HG02642 (cell line): ENCODE data around the gene GTF3C5.
"Not testable (repeated sequence)": the region's sequence is repeated elsewhere in the genome, so short reads cannot be mapped to it uniquely, and the experiment has no call there.

Experiments
- ATAC-seq: cut with Tn5 transposase; IDR thresholded peaks from one replicate; pipeline ENCODE4 v1.9.1; 2021; ENCODE audit warnings: mild to moderate bottlenecking; ENCODE audit not compliant: unreplicated experiment, poor library complexity

Gene GTF3C5

DNA sequence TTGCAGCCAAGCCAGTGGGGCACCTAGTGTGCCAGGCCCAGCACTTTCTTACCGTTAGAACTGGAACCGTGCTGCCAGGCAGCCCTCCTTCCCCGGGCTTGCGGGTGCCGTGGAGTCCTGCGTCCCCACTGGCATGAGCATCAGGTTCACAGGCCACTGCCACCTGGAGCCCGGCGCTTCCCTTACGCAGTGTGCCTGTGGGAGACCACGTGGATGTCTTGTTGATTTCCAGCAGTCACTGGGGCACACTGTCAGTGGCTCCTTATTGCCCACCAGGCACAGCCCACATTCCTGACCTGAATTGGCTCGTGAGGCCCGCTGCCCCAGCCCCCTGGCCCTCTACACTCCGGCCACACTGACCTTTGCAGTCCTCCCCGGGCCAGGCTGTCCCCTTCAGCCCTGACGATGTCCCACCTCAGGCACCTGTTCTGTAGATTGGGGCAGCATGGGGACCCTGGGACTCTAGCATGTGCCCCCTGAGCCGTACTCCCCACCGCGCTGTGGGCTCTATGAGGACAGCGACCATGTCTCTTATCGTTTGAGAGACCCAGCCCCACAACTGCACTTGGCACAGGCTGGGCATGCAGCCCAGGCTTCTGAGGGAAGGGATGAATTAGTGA, 20.6 kb downstream of the GTF3C5 start:
- ATAC-seq = no peak

DNA sequence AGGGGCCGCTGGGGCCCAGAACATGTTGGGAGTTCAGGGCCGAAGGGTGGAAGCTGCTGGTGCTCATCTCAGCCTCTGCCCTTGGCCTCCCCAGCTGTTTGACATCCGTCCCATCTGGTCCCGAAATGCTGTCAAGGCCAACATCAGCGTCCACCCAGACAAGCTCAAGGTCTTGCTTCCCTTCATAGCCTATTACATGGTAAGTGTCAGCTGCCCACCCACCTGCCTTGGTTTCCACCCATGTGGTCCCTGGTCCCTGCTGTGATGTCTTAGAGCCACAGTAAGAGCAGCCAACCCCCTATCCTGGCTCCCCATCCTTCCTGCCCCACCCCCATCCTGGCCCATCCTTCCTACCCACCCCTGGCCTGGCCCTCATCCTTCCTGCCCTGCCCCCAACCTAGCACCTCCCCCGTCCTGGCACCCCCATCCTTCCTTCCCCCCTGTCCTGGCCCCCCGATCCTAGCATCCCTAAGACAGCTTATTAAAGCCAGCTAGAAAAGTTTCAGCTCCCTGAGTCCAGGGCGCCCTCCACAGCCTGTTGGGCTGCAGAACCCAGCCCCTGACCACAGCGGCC, 21.3 kb downstream of the GTF3C5 start:
- no peak for ATAC-seq

DNA sequence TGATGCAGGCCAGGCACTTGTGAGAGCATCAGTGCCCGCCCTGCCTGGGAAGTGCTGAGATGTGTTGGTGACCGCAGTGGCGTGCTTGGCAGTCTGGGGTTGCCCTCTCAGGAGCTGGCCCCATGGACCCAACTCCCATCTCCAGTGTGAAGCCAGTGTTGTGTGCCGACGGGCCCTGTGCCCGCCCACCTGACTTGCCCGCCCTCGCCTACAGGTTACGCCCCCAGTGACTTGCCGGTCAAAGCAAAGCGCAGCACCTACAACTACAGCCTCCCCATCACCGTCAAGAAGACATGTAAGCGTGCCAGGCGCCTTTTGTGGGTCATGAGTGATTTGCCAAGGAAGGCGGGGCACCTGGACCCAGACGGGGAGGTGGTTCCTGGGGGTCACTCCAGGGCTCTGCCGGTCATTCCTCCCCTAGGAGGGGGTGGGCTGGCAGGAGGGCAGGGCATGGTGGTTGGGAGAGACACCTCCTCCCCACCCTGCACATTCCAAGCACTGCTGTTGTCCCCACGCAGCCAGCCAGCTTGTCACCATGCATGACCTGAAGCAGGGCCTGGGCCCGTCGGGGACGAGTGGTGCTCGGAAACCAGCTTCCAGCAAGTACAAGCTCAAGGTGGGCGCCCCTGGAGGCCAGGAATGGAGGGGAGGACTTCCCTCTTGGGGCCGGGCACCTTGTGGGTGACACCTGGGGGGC, 23.5 kb downstream of the GTF3C5 start:
- ATAC-seq = no peak

DNA sequence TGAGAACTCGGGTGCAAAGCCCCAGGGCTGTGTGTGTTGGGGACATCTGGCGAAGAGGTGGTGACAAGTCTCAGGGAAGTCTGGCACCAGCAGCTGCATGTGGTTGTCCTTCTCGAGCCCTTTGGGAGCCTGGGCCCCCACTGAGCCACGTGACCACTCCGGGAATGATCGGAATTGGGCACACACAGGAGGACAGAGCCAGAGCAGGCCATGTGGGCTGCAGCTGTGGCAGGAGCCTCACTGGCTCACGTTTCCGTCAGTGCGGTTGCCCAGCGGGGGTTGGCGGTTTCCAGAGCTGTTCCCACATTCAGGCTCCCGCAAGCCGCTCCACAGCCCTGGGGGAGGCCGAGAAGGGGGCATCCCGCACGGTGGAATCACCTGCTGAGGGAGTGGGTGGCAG, 24.2 kb downstream of the GTF3C5 start:
- no peak for ATAC-seq

DNA sequence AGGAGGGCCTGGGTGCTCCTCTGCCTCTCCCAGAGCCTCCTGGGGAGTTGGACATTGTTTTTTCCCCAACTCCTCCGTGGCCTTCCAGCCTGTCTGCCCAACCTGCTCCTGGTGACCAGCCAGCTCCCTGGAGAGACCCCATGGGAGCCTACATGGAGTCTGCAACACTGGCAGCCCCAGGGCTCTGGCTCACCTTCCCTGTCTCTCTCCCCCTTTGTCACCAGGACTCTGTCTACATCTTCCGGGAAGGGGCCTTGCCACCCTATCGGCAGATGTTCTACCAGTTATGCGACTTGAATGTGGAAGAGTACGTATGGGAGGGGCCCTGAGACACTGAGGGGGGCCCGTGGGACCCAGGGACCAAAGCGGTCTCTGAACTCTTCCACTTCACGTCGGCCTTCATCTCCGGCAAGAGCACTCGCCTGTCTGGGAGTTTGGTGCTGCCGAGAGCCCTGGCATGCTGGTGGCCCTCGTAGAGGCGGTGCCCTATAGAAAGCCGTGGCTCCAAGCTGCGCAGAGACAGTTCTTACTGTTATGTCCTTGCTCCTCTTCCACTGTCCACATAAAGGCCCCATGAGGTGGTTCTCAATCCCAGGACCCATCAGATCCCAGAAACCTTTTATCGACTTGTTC, 25.1 kb downstream of the GTF3C5 start:
- no peak for ATAC-seq

DNA sequence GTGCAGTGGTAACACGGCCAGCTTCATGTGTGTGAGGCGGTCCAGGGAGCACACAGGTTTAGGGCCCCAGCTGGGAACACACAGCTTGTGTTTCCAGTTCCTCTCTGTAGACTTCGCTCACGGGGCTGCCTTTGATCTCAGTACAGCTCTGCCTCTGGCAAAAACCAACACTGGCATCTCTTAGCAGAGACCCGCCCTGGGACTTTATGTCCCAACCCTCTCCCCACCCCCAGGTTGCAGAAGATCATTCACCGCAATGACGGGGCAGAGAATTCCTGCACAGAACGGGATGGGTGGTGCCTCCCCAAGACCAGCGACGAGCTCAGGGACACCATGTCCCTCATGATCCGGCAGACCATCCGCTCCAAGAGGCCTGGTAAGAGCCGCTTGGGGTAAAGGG, 25.7 kb downstream of the GTF3C5 start:
- ATAC-seq = no peak

DNA sequence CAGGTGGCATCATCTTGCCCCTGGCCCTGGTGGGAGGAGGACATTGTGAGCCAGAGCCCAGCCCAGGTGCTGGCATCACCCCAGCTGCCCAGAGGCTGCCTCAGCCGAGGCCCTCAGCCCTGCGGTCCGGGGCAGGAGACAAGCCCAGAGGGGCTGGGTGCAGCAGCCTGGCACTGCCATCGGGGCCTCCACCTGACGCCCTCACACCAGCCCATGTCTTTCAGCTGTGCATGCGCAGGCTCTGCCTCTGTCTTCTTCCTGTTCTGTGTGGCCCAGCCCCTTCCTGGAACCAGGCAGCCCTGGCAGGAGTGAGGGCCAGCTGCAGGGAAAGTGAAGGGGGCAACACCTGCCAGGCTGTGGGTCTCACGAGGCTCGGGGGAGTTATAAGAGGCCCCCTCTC, 26.2 kb downstream of the GTF3C5 start:
- ATAC-seq = no peak

DNA sequence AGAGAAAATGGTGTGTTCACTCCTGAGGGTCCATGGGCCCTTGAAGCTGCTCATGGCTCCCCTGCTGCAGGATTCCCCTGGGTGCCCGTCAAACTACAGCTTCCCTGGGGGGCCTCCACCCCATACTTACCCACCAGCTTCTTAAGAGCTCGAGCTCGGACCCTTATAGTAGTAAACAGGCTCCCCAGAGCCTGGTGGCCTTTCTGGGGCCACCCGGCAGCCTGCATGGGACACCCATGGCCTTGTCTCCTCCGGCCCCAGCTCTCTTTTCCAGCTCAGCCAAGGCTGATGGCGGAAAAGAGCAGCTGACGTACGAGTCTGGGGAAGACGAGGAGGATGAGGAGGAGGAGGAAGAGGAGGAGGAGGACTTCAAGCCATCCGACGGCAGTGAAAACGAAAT, 26.8 kb downstream of the GTF3C5 start:
- no peak for ATAC-seq

DNA sequence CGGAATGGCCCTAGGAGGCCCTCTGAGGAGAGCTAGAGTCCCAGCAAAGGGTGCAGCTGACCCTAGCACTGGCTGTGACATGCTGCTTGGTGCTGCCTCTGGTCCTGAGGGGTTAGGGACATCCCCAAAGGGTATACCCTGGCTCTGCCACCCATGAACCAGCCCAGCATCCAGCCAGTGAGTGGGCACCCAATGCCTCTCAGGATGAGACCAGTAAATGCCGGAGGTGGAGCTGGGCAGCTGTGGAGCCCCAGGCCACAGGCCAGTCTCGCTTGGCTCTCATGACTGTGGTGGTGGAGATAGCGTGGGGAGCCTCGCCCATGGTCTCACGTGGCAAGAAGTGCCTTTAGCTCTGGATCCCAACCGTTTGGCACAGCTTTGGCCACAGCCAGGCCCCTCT, 27.3 kb downstream of the GTF3C5 start:
- ATAC-seq = no peak

DNA sequence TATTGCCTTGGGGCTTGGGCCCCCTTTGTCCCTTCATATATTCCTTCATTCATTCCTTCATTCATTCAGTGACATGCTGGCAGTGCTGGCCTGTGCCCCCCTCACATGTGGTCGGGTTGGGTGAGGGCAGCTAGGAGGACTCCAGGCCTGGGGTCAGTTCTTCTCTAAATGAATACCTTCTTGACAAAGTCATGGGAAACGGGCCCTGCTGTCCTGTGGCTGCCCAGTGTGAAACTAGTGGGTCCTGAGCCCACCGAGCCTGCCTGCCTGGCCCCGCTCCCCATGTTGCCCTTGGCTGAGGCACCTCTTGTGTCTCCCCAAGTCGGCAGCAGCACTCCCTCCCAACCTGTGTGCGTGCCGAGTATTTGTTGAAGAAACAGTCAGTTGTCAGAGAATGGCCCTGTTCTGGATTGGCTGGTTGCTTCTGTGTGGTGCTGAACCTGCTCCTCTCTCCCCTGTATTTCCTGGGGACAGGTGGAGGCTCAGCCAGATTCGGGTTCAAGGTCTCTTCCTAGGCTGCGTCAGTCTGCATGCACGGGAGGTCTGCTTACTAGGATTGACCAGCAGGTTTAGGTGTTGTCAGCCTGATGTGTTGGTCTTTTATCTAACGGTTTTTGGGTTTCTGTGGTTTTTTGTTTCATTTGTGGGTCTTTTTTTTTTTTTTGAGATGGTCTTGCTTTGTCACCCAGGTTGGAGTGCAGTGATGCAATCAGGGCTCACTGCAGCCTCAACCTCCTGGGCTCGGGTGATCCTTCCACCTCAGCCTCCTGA, 27.9 kb downstream of the GTF3C5 start:
- ATAC-seq = no peak

DNA sequence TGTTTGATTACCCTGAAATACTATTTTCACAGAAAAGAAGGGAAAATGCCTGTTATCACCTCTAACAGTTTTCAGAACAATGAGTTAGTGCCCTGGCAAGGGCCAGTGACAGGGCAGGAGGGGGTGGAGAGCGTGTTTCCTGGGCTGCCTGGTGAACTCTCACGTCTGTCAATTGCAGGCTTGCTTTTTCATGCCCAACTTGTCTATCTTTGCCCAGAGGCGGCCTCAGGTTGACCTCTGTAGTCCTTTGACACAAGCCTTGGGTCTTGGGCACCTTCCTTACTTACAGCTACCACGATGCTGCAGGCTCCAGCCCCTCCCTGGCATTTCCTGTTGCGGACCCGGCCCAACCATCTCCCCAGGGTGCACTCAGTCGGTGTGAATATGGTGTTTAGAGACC, 28.8 kb downstream of the GTF3C5 start:
- ATAC-seq = no peak

DNA sequence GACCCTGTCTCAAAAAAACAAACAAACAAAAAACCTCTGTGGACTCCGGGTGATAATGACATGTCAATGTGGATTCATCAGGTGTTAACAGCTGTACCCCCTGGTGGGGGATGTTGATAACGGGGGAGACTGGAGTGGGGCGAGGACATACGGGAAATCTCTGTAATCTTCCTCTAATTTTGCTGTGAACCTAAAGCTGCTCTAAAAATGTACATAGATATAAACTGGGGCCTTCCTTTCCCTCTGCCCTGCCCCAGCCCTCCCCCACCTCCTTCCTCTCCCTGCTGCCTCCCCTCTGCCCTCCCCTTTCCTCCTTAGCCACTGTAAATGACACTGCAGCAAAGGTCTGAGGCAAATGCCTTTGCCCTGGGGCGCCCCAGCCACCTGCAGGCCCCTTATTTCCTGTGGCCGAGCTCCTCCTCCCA, 29.6 kb downstream of the GTF3C5 start:
- ATAC-seq = no peak

DNA sequence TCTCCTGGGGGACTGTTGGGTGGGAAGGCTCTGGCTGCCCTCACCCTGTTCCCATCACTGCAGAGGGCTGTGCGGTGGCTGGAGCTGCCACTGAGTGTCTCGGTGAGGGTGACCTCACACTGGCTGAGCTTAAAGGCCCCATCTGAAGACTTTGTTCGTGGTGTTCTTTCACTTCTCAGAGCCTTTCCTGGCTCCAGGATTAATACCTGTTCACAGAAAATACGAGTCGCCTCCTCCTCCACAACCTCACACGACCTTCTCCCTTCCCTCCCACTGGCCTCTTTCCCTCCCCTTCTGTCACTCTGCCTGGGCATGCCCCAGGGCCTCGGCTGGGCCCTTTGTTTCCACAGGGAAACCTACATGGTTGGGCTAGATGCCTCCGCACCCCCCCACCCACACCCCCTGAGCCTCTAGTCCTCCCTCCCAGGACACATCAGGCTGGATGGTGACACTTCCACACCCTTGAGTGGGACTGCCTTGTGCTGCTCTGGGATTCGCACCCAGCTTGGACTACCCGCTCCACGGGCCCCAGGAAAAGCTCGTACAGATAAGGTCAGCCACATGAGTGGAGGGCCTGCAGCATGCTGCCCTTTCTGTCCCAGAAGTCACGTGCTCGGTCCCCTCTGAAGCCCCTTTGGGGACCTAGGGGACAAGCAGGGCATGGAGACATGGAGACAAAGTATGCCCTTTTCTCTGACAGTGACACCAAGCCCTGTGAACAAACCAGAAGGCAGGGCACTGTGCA, 30.4 kb downstream of the GTF3C5 start:
- not testable (repeated sequence) for ATAC-seq

DNA sequence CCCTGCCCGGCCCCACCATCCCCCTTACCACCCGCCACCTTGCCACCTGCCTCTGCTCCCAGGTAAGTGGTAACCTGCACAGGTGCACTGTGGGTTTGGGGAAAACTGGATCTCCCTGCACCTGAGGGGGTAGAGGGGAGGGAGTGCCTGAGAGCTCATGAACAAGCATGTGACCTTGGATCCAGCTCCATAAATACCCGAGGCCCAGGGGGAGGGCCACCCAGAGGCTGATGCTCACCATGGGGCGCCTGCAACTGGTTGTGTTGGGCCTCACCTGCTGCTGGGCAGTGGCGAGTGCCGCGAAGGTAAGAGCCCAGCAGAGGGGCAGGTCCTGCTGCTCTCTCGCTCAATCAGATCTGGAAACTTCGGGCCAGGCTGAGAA, 31.0 kb downstream of the GTF3C5 start, which contains the start of gene CEL:
CEL (plus strand) TSS at position 218 of the 382 bp plus-strand sequence; CDS start at position 240, 22 bp downstream.
- not testable (repeated sequence) for ATAC-seq

DNA sequence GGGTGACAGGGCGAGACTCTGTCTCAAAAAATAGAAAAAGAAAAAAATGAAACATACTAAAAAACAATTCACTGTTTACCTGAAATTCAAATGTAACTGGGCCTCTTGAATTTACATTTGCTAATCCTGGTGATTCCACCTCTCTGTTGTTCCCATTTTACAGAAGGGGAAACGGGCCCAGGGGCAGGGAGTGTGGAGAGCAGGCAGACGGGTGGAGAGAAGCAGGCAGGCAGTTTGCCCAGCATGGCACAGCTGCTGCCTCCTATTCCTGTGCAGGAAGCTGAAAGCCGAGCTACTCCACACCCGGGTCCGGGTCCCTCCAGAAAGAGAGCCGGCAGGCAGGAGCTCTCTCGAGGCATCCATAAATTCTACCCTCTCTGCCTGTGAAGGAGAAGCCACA, 31.8 kb downstream of the GTF3C5 start:
- ATAC-seq = not testable (repeated sequence)

DNA sequence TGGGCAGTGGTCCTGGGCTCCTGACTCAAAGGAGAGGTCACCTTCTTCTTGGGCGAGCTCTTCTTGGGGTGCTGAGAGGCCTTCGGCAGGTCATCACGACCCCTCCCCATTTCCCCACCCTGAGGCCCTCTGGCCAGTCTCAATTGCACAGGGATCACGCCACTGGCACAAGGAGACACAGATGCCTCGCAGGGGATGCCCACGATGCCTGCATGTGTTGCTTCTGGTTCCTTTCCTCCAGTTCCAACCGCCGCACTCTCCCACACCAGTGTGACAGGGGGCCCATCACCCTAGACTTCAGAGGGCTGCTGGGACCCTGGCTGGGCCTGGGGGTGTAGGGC, 32.3 kb downstream of the GTF3C5 start:
- ATAC-seq = no peak

DNA sequence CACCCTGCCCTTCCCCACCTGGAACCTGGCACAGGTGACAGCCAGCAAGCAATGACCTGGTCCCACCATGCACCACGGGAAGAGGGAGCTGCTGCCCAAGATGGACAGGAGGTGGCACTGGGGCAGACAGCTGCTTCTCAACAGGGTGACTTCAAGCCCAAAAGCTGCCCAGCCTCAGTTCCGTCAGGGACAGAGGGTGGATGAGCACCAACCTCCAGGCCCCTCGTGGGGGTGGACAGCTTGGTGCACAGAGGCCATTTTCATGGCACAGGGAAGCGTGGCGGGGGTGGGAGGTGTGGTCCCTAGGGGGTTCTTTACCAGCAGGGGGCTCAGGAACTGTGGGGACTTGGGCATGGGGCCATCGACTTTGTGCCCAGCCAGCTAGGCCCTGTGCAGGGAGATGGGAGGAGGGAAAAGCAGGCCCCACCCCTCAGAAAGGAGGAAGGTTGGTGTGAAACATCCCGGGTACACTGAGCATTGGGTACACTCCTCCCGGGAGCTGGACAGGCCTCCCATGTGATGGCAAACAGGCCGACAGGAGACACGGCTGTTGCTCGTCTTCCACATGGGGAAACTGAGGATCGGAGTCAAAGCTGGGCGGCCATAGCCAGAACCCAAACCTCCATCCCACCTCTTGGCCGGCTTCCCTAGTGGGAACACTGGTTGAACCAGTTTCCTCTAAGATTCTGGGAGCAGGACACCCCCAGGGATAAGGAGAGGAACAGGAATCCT, 32.9 kb downstream of the GTF3C5 start:
- ATAC-seq = no peak

DNA sequence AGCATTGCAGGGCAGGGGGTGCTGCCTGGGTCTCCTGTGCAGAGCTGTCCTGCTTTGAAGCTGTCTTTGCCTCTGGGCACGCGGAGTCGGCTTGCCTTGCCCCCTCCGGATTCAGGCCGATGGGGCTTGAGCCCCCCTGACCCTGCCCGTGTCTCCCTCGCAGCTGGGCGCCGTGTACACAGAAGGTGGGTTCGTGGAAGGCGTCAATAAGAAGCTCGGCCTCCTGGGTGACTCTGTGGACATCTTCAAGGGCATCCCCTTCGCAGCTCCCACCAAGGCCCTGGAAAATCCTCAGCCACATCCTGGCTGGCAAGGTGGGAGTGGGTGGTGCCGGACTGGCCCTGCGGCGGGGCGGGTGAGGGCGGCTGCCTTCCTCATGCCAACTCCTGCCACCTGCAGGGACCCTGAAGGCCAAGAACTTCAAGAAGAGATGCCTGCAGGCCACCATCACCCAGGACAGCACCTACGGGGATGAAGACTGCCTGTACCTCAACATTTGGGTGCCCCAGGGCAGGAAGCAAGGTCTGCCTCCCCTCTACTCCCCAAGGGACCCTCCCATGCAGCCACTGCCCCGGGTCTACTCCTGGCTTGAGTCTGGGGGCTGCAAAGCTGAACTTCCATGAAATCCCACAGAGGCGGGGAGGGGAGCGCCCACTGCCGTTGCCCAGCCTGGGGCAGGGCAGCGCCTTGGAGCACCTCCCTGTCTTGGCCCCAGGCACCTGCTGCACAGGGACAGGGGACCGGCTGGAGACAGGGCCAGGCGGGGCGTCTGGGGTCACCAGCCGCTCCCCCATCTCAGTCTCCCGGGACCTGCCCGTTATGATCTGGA, 33.7 kb downstream of the GTF3C5 start:
- ATAC-seq = no peak

DNA sequence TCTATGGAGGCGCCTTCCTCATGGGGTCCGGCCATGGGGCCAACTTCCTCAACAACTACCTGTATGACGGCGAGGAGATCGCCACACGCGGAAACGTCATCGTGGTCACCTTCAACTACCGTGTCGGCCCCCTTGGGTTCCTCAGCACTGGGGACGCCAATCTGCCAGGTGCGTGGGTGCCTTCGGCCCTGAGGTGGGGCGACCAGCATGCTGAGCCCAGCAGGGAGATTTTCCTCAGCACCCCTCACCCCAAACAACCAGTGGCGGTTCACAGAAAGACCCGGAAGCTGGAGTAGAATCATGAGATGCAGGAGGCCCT, 34.2 kb downstream of the GTF3C5 start:
- no peak for ATAC-seq
